Stimulated activated CD4-positive, alpha-beta T cell treated with anti-CD3 and anti-CD28 coated beads, Interleukin-12 subunit alpha, Interleukin-12 subunit beta, amount 100 ng/mL, for 24 hours (primary cell): ENCODE data around the gene CUL2.
"Not testable (repeated sequence)": the region's sequence is repeated elsewhere in the genome, so short reads cannot be mapped to it uniquely, and the experiment has no call there.

Source experiments
- DNase-seq, 2 experiments: peaks; one replicate each; pipeline ENCODE4 v3.0.0-alpha.2; 2020; ENCODE audit warnings: low read depth in 2 of 2

Gene CUL2

DNA sequence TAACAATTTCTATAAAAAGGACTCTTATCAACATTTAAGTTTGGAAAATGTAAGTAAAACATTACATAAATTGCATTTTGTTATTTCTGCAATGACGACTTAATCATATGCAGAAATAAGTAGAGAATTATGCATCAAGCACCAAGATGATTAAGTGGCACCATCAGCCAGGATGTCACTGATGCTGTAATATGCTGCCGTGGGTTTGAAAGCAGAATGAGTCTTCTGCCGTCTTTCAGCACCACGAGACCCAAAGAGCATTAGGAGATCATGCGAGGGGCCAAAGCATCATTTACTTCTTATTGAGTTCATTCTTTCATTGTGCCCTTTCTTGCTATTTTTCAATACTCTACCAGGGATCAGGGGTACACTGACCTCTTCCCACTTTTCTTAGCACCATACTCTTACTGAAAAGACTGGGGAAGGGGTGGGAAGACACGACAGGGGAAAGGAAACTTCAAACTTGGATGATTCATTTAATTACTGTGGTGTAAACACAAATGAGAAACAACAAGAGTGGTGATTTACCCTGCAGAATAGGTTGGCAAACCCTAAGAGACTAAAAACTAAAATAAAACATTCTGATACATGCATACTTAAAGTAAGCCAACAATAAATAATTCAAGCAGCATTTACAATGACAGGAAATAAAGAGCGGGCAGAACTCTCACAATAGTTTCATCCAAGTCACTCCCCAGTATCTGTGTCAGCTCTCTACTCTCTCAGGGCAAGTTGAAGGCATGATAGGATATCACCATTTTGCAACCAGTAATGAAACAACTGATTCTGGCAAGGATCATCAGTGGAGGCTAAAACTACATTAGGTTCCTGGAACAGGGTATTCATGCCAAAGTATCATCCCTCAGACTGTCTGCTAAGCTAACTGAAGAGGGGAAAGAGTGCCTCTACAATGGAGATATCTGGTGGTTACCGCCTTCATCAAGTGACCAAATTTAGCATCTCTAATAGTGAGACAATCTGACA lies 70.8 kb downstream of the CUL2 start:
- no peak for DNase-seq

DNA sequence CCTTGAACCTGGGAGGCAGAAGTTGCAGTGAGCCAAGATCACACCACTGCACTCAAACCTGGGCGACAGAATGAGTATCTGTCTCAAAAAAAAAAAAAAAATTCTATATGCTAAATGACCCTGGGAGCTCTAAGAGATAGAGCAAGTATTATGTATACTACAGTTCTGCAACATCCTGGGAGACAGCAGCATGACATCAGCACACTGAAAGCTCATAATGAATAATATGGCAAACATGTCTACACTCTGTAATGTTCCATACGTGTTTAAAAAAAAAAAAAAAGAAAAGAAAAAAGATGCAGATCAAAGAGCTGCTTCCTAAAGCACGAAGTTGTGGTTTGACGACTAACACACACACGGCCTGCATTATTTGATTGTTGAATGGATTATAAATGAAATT lies 72.5 kb downstream of the CUL2 start:
- no peak for DNase-seq

DNA sequence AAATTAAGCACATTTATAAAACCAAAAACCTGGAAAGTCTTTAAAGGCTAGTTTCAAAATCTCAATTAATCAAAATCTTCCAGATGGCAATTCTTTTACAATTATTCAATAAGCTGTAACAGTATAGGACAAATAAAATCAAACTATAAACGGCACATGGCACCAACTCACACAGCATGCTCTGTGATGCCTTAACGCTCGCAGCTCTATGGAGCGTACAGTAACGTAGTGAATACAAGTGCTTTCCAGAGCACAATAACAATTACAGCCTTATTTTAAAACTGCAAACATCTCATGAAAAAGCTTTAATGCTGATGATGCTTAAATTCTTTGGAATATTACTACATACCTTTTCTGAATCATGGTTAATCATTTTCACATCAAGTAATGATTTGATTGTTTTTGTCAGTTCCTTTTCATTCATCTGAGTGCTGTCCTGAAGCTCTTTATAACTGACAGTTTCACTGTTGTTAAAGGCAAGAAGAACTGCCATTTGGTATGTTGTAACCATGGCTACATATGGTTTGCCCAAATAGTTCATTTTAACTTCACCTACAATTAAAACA lies 74.2 kb downstream of the CUL2 start:
- DNase-seq: no peak

DNA sequence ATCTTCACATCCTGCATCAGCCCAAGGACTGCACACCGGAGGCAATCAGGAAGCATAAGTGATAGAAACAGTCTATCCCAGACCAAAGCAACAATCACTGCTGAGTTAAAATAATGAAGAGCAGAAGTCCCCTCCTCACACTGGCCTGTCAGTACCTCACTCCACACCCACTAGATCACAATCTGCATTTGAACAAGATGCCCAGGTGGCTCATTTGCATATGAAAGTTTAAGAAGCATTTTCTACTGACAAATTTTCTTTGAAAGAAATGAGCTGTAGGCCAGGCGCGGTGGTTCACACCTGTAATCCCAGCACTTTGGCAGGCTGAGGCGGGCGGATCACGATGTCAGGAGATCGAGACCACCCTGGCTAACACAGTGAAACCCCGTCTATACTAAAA lies 77.4 kb downstream of the CUL2 start:
- no peak for DNase-seq

DNA sequence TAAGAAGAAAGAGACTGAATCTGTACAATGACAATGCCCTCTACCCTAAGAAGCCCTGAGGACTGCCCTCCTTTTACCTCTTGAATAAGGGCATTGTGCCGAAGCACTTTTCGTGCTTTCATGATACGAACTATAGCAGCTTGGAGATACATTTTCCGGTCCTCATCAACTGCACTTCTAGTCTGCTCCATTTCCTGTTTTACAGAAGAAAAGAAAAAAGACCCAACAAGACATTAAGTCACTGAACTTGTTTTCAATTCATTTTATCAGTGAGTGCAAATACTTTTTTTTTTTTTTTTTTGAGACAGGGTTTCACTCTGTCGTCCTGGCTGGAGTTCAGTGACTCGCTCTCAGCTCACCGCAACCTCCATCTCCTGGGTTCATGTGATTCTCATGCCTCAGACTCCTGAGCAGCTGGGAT lies 78.4 kb downstream of the CUL2 start:
- DNase-seq: no peak

DNA sequence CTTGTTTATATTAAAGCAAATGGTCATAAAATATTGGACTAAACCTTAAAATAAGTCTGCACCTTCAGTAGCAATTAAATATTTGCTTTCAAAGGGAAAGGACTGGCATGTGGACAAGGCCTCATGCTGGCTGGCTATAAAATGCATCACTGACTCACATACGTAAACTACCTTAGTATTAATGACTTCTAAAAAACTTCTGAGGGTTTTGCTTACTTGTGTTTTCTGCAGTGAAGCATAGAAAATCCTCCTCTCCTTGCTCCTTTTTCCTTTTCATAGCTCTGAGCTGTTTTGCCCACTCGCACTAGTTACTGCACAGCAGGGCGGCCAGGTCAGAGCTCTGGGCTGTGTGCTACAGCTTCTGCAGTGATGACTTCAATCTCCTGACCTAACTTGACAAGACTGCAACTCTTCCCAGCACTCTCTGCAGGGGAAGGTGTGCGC lies 82.3 kb downstream of the CUL2 start:
- no peak for DNase-seq

DNA sequence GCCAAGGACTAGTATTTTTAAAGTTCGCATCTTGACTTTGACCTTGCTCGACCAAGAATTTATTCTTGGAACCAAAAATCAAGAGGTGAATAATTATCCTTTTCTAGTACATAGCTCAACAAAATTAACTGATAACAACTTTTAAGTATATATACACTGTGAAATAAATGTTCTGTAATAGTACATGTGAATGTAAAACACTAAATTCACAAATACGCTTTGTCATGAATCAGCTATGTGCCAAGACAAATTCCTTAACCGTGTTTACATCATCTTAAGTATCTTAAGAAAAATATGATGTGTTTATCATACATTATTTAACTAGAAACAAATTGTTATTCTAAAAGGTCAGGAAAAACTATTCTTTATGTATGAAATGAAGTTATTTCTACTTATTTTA lies 83.3 kb downstream of the CUL2 start:
- DNase-seq: no peak

DNA sequence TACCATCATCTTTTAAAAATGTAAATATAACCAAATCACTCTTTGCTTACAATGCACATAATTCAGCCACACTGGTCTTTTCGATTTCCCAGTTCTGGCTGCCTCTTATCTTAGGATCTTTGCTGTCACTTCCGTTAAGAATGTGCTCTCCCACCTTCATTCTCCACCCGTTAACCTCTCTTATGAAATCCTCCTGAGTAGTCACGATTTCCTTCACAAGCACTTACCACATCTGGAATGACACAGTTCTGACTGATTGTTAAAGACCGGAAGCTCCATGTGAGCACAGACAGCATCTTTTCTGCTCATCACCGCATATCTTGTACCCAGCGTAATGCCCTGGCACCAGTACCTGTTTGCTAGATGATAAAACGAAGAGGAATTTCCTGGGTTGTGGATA lies 84.3 kb downstream of the CUL2 start:
- no peak for DNase-seq

DNA sequence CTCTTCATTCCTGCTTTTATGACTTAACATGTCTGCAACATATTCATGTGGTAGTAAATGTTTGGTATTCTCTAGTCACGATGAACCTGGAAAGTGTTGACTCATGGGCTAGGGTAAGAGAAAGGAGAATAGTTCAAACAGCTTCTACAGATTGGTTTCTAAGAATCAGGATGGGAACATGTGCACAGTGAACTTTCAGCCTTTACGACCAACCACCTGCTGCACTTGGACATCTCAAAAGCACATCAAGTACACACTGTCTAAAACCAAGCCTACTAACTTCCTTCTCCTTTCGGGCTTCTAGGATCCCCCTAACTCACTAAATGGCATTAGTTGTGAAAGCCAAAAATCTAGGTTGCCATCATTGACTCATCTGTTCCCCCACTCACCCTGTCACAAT lies 85.5 kb downstream of the CUL2 start:
- no peak for DNase-seq

DNA sequence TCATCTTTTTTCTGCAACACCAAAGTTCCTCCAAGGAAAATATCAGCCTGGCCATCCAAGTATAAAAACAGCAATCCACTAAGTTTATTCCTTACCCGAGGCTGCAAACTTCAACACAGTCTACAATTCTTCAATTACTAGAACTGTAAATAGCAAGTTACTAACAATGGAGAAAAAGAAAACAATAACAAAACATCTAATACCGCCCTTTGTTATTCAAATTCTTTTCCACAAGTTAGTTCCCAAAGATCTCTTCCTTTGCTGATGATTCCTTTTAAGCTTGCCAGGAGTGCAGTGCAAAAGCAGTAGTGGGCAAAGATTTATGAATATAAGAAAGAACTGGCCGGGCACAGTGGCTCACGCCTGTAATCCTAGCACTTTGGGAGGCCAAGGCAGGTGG lies 86.2 kb downstream of the CUL2 start:
- DNase-seq: no peak

DNA sequence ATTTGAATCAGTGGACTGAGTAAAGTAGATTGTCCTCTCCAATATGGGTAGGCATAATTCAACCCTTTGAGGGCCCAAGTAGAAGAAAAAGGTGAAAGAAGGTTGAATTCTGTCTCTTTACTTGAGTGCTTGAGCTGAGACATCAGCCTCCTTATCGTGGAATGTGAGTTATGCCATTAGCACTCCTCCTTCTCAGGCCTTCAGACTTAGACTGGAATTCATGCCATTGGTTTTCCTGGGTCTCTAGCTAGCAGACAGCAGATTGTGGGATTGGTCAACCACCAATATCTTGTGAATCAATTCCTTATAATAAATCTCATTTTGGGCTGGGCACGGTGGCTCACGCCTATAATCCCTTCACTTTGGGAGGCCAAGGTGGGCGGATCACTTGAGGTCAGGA lies 89.2 kb downstream of the CUL2 start:
- DNase-seq: no peak

DNA sequence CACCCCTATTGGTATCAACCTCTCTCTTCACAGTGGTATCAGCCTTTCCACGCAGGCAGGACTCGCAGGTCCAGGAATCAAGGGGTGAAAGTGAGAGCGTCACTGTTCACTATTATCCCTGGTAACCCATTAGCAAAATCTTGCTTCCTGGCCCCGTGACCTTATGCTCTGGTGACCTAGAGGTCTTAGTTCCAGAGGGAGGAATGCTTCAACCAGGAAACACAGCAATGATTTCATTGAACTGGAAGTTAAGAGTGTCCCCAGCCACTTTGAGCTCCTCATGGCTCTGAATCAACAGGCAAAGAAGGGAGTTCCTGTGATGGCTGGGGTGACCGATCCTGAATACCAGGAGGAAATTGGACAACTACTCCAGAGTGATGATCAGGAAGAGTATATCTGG lies 90.6 kb downstream of the CUL2 start:
- no peak for DNase-seq

DNA sequence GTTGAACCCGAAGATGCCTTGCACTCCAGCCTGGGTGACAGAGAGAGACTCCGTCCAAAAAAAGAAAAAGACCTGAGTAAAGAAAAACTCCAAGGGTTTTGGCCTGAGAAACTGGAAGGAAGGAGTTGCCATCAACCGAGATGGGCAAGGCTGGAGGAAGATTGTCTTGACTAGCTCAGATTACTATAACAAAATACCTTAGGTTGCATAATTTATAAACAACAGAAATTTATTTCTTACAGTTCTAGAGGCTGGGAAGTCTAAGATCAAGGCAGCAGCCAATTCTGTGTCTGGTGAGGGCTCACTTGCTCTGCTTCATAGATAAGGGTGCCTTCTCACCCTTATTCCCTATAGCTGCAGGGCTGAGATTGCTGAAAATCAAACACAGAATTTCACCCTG lies 91.2 kb downstream of the CUL2 start:
- no peak for DNase-seq

DNA sequence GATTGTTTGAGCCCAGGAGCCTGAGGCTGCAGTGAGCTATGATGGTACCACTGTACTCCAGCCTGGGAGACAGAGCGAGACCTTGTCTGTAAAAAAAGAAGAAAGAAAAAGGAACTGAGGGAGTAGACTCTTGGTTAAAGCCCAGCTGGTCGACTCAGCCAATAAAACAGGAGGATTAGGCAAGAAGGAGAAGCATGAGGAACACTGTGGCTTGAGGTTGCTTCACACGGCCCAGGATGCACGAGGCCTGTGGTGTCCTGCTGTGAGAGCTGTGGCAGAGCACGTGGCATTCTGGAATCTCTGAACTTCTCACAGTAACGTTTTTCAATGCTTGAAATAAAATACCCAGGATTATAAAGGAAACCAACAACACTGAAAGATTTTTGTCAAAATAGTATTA lies 93.3 kb downstream of the CUL2 start:
- no peak for DNase-seq

DNA sequence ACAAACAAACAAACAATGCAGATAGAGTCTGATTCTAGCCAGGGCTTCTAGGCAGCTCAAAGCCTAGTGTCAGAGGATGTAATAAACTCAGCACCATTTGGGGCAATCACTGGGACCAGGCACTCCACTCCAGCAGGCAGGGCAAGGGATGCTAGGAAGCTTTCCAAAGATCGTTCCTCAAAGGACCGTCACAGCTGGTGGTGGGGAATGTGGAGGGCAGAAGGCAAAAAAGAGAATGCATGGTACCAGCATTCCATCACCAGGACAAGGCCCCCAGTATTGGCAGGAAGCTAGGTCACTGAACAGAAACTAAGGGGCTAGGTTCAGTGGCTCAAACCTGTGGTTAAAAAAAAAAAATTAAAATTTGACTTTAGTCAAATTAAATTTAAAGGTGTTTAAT lies 94.2 kb downstream of the CUL2 start:
- DNase-seq: no peak

DNA sequence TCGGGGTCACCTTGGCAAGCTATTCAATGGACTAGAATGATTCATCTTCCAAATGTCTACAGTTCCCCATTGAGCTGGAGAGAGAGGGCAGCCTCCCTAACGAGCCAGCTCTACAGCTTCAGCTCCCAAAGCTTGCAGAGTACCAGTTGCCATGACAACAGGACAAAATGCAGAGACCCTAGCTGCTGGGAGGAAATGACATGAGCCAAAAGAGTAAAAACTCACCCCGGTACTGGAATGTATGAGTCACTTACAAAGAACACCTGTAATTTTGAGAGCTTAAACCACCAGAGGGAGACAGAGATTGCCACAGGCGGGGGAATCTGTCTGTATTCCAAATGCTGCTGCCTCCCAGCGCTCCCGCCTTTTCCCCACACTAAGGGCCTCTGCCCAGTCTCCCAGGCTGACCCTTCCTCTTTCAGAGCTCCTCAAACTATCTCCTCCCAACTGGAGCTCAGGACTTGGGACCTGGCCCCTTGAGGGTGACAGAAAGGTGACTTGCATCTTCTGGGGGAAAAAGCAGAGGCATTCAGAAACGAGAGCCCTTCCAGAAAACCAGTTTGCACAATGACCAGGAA lies 95.5 kb downstream of the CUL2 start:
- DNase-seq: peak; percentile 16 to 22

DNA sequence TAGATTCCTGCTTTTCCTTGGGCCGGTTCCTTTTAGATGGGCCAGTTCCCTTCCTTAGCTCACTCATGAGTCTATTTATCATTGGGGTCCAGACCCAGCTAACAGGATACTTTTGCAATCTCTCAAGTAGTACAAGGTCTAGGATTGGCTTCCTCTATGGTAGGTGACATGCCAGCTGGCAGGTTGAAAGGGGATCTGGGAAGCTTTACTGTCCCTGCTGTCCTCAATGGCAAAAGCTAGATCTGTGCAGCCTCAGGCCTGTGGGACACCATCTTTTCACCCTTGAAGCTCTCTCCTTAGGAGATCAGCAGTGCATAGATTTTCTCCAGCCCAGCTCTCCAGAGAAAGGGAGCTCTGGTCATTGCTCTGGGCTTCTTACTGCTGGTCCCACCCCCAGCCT lies 96.4 kb downstream of the CUL2 start:
- DNase-seq: no peak

DNA sequence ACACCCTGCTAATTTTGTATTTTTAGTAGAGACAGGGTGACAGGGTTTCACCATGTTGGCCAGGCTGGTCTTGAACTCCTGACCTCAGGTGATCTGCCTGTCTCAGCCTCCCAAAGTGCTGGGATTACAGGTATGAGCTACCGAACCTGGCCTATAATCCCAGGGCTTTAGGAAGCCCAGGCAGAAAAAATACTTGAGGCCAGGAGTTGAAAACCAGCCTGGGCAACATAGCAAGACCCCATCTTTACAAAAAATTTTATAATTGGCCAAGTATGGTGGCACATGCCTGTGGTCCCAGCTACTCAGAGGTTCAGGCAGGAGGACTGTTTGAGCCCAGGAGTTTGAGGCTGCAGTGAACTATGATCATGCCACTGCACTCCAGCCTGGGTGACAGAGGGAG lies 99.0 kb downstream of the CUL2 start:
- not testable (repeated sequence) for DNase-seq

DNA sequence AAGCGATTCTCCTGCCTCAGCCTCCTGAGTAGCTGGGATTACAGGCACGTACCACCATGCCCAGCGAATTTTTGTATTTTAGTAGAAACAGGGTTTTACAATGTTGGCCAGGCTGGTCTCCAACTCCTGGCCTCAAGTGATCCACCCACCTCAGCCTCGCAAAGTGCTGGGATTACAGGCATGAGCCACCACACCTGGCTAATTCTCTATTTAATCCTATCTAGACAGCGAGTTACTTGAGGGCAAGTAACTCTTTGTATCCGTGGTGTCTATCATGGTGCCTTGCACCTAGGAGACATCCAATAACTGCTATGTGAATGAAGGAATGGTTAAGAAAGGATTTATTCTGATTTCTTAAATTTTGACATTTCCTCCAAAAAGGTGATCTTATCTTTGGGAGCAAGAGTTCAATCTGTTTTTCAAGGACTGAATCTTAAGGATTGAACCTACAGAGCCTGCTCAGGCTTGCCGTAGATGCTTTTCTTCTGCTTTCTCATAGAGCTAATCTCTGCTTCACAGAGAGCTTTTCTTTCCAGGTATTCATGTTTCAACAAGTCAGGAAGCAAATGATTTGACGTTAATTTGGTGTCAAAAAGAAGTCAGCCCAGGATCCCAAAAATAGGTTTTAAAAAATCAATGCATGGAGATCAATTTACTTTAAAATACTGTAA lies 101.6 kb downstream of the CUL2 start:
- DNase-seq: no peak

DNA sequence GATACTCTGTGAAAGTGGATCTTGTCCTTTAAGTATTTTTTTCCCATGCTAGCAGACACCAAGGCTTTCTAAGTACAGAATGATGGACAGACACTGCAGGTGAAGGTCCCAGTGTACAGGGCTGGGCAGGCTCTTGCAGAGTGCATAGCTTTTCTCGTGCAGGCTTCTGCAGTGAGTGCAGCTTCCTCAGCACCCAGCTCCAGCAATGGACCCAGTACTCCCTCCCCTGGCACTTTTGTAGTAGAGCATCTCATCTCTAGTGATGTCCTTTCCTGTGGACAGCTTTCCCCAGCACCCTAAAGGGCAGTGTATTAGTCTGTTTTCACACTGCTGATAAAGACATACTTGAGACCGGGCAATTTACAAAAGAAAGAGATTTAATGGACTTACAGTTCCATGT lies 104.3 kb downstream of the CUL2 start:
- DNase-seq: no peak

DNA sequence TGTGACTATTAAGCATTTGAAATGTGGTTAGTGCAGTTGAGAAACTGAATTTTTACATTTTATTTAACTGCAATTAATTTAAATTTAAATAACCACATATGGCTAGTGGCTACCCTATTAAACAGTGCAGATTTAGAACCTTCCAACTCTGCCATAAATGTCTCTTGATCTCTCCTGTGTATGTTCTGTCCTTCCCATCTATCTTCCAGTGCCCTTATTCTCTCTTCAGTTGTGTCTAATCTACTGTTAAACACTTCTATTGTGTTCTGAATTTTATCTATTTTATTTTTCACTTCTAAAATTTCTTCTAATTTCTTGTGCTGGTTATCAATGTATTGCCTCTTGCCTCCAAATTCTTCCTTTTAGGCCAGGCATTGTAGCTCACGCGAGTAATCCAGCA lies 105.0 kb downstream of the CUL2 start:
- no peak for DNase-seq

DNA sequence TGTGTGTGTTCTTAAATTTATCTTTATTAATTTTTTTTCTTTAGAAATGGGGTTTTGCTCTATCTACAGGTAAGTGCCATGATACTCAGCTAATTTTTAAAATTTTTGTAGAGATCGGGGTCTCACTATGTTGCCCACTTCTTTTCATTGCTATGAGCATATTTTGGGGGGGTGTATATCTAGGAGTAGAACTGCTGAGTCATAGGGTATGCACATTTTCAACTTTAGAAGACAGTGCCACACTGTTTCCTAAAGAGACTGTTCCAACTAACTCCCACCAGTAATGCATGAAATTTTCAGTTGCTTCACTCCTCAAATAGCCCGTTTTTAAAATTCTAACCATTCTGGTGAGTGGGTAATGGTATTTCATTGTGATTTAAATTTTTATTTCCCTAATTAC lies 108.3 kb downstream of the CUL2 start:
- no peak for DNase-seq

DNA sequence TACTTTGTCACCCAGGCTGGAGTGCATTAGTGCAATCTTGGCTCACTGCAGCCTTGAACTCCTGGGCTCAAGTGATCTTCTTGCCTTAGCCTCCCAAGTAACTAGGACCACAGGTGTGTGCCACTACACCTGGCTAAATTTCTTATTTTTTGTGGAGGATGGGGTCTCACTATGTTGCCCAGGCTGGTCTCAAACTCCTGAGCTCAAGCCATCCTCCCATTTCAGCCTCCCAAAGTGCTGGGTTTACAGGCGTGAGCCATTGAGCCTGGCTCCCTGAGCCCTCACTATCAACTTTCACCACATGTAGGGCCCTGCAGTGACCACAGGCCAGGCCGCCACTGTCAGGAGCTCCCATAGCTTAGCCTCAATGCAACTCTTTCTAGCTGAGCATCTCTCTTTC lies 110.2 kb downstream of the CUL2 start:
- DNase-seq: no peak
